ENCODE results near the gene CCDC150. TPM values are rescaled to one million over a fixed set of nuclear protein-coding genes. Genes with fewer than 3 reads are reported as not detected.
"Not testable (repeated sequence)": the region's sequence is repeated elsewhere in the genome, so short reads cannot be mapped to it uniquely, and the experiment has no call there.

The CCDC150 gene
- total RNA-seq, 2 experiments from 2014 or later, result 8.4 to 13.5 TPM

GRCh38 chr2:196606516-196606915, 33.0 kb upstream of the CCDC150 start:
- no peaks in the 10 kb centered on the region for H3K27me3 Mint-ChIP-seq
- H3K9me3 Mint-ChIP-seq, result no peaks in the 10 kb centered on the region
- no peaks in the 10 kb centered on the region for H3K36me3 Mint-ChIP-seq
- no peak overlapping the region for H3K27ac Mint-ChIP-seq
- ATAC-seq (ENCODE audit: low read depth) (no peak), DNase-seq (no peak)
- H3K4me3 Mint-ChIP-seq, result no peak overlapping the region
- H3K4me1 Mint-ChIP-seq, result no peaks in the 10 kb centered on the region
- POLR2A ChIA-PET, result no interaction called here

GRCh38 chr2:196607073-196607472, 32.4 kb upstream of the CCDC150 start:
- Mint-ChIP-seq H3K4me3 (no peak overlapping the region), H3K4me1 (no peaks in the 10 kb centered on the region), H3K27me3 (no peaks in the 10 kb centered on the region), H3K36me3 (no peaks in the 10 kb centered on the region), H3K27ac (no peak overlapping the region), H3K9me3 (no peaks in the 10 kb centered on the region)
- no peak for ATAC-seq (ENCODE audit: low read depth)
- POLR2A ChIA-PET, result no interaction called here
- DNase-seq, result no peak

GRCh38 chr2:196607896-196608295, 31.6 kb upstream of the CCDC150 start:
- H3K27ac Mint-ChIP-seq; H3K36me3 Mint-ChIP-seq; DNase-seq; H3K9me3 Mint-ChIP-seq; H3K4me1 Mint-ChIP-seq; H3K4me3 Mint-ChIP-seq; H3K27me3 Mint-ChIP-seq; ATAC-seq (ENCODE audit: low read depth); POLR2A ChIA-PET: not testable (repeated sequence)

GRCh38 chr2:196609806-196610205, 29.7 kb upstream of the CCDC150 start:
- POLR2A ChIA-PET, result no interaction called here
- DNase-seq, result no peak
- no peak overlapping the region for H3K27ac Mint-ChIP-seq
- H3K27me3 Mint-ChIP-seq, result no peaks in the 10 kb centered on the region
- H3K4me3 Mint-ChIP-seq, result no peak overlapping the region
- H3K36me3 Mint-ChIP-seq, result no peaks in the 10 kb centered on the region
- no peaks in the 10 kb centered on the region for H3K4me1 Mint-ChIP-seq
- ATAC-seq (ENCODE audit: low read depth), result no peak
- no peaks in the 10 kb centered on the region for H3K9me3 Mint-ChIP-seq

- no peak for DNase-seq
- Mint-ChIP-seq H3K27ac (no peak overlapping the region), H3K4me3 (no peak overlapping the region), H3K9me3 (no peaks in the 10 kb centered on the region), H3K4me1 (no peaks in the 10 kb centered on the region), H3K27me3 (peaks cover 2% of the 10 kb centered on the region), H3K36me3 (no peaks in the 10 kb centered on the region)
- POLR2A ChIA-PET, result no interaction called here
- ATAC-seq (ENCODE audit: low read depth), result no peak
These were observed 28.7 kb upstream of the CCDC150 start for GRCh38 chr2:196610796-196611195.

- ATAC-seq (ENCODE audit: low read depth), result no peak
These were observed 26.2 kb upstream of the CCDC150 start for GRCh38 chr2:196613302-196613701.

GRCh38 chr2:196617430-196617829, 22.1 kb upstream of the CCDC150 start:
- H3K27me3 Mint-ChIP-seq, result peaks cover 13% of the 10 kb centered on the region
- ATAC-seq (ENCODE audit: low read depth) (no peak), DNase-seq (no peak)
- no peaks in the 10 kb centered on the region for H3K9me3 Mint-ChIP-seq
- H3K36me3 Mint-ChIP-seq, result no peaks in the 10 kb centered on the region
- H3K27ac Mint-ChIP-seq, result no peak overlapping the region
- POLR2A ChIA-PET, result no interaction called here
- no peaks in the 10 kb centered on the region for H3K4me1 Mint-ChIP-seq
- no peak overlapping the region for H3K4me3 Mint-ChIP-seq

More at GRCh38 chr2:196613302-196613701, 26.2 kb upstream of the CCDC150 start:
- no peak for DNase-seq
- POLR2A ChIA-PET, result no interaction called here
- peaks cover 2% of the 10 kb centered on the region for H3K27me3 Mint-ChIP-seq
- no peak overlapping the region for H3K27ac Mint-ChIP-seq
- no peaks in the 10 kb centered on the region for H3K36me3 Mint-ChIP-seq
- H3K4me3 Mint-ChIP-seq, result no peak overlapping the region
- H3K9me3 Mint-ChIP-seq, result no peaks in the 10 kb centered on the region
- no peaks in the 10 kb centered on the region for H3K4me1 Mint-ChIP-seq

GRCh38 chr2:196618661-196619060, 20.9 kb upstream of the CCDC150 start:
- Mint-ChIP-seq H3K36me3 (no peaks in the 10 kb centered on the region), H3K4me1 (no peaks in the 10 kb centered on the region), H3K27ac (no peak overlapping the region), H3K4me3 (no peak overlapping the region), H3K9me3 (peaks cover 5% of the 10 kb centered on the region), H3K27me3 (peaks cover 13% of the 10 kb centered on the region)
- DNase-seq, result no peak
- POLR2A ChIA-PET, result no interaction called here
- ATAC-seq (ENCODE audit: low read depth), result no peak

GRCh38 chr2:196630531-196630930, 9.0 kb upstream of the CCDC150 start:
- DNase-seq, result no peak
- no peak overlapping the region for H3K4me3 Mint-ChIP-seq
- POLR2A ChIA-PET, result no interaction called here
- peaks cover 33% of the 10 kb centered on the region for H3K27me3 Mint-ChIP-seq
- no peak overlapping the region for H3K27ac Mint-ChIP-seq
- H3K36me3 Mint-ChIP-seq, result no peaks in the 10 kb centered on the region
- H3K9me3 Mint-ChIP-seq, result peaks cover 13% of the 10 kb centered on the region
- H3K4me1 Mint-ChIP-seq, result no peaks in the 10 kb centered on the region
- no peak for ATAC-seq (ENCODE audit: low read depth)

- POLR2A ChIA-PET, result no interaction called here
- H3K36me3 Mint-ChIP-seq, result no peaks in the 10 kb centered on the region
- H3K27ac Mint-ChIP-seq, result no peak overlapping the region
- no peak overlapping the region for H3K4me3 Mint-ChIP-seq
- H3K9me3 Mint-ChIP-seq, result peaks cover 13% of the 10 kb centered on the region
- no peak for ATAC-seq (ENCODE audit: low read depth)
- peaks cover 2% of the 10 kb centered on the region for H3K4me1 Mint-ChIP-seq
- peaks cover 22% of the 10 kb centered on the region for H3K27me3 Mint-ChIP-seq
- DNase-seq, result no peak
These were observed 4.4 kb upstream of the CCDC150 start for GRCh38 chr2:196635156-196635555.

- Mint-ChIP-seq H3K27ac (no peak overlapping the region), H3K27me3 (peaks cover 8% of the 10 kb centered on the region), H3K4me3 (peak overlapping the region; percentile 80), H3K4me1 (peaks cover 17% of the 10 kb centered on the region), H3K36me3 (peaks cover 10% of the 10 kb centered on the region), H3K9me3 (no peaks in the 10 kb centered on the region)
- ATAC-seq (ENCODE audit: low read depth) (no peak), DNase-seq (no peak)
- POLR2A ChIA-PET, result interaction anchor here (1.3 kb wide), 1 partner anchor 570 kb away, joined by 4 read pairs; the partner anchor contains the start of gene DNAH7
These were observed 750 bp upstream of the CCDC150 start for GRCh38 chr2:196638765-196639164.

GRCh38 chr2:196640031-196640548, 575 bp downstream of the CCDC150 start:
- Mint-ChIP-seq H3K4me1 (peaks cover 17% of the 10 kb centered on the region), H3K9me3 (no peaks in the 10 kb centered on the region), H3K36me3 (peaks cover 11% of the 10 kb centered on the region), H3K4me3 (peak overlapping the region; percentile 80), H3K27ac (peak overlapping the region; percentile 79), H3K27me3 (peaks cover 8% of the 10 kb centered on the region)
- ATAC-seq (ENCODE audit: low read depth), result no peak
- POLR2A ChIA-PET, result interaction anchor here (1.3 kb wide), 1 partner anchor 572 kb away, joined by 4 read pairs; the partner anchor contains the start of gene DNAH7
- DNase-seq, result no peak

GRCh38 chr2:196649202-196649601, 9.7 kb downstream of the CCDC150 start:
- Mint-ChIP-seq H3K36me3 (peaks cover 42% of the 10 kb centered on the region), H3K27me3 (no peaks in the 10 kb centered on the region), H3K9me3 (peaks cover 29% of the 10 kb centered on the region), H3K27ac (no peak overlapping the region), H3K4me3 (no peak overlapping the region), H3K4me1 (peaks cover 1% of the 10 kb centered on the region)
- DNase-seq (no peak), ATAC-seq (ENCODE audit: low read depth) (no peak)
- POLR2A ChIA-PET, result interaction anchor here (0.5 kb wide), 1 partner anchor 42 kb away, joined by 3 read pairs; no protein-coding TSS in a partner anchor

GRCh38 chr2:196651387-196652094, 12.0 kb downstream of the CCDC150 start:
- POLR2A ChIA-PET, result no interaction called here
- Mint-ChIP-seq H3K4me3 (no peak overlapping the region), H3K4me1 (peaks cover 1% of the 10 kb centered on the region), H3K27me3 (no peaks in the 10 kb centered on the region), H3K27ac (no peak overlapping the region), H3K36me3 (peaks cover 46% of the 10 kb centered on the region), H3K9me3 (peaks cover 33% of the 10 kb centered on the region)
- ATAC-seq (ENCODE audit: low read depth) (no peak), DNase-seq (no peak)
